Measurements from ENCODE around the gene ATP2A3.

ATP2A3 gene

DNA sequence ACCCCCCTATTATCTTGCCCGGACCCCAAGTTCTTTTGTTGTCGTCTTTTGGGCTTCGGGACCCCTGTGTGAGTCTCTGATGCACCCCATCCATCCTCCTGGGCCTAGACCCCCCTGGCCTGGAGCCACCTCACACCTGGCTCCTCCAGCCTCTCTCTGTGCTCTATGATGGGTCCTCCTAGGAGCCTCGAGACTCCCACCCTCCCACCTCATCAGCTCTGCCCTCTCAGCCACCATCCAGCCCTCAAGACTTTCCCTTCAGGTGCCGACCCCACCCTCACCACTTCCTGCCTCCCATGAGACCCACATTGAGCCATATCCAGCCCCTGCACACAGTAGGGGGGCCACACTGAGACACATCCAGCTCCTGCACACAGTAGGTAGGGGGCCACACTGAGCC, 8.7 kb upstream of the ATP2A3 start:
- DNase-seq (ENCODE audit: low spot score), result no peak

DNA sequence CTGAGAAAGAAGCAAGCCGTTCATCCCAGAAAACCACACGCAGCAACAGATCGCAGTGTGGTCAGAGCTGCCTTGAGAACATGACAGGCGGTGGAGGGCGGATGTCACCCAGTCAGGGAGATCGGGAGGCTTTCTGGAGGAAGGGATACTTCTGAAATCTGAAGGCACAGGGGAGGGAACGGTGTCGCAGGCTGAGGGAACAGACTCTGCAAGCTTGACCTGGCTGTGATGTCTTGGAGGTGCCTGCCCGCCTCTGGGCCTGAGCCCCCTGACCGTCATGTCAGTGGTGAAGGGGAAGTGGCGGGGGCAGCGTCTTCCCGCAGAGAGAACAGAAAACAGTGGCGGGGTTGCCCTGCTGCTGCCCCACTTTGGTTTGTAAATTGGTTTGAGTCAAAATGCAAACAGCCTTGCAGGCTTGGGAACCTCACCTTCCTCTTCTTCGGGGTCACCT, 8.1 kb upstream of the ATP2A3 start:
- no peak for DNase-seq (ENCODE audit: low spot score)

DNA sequence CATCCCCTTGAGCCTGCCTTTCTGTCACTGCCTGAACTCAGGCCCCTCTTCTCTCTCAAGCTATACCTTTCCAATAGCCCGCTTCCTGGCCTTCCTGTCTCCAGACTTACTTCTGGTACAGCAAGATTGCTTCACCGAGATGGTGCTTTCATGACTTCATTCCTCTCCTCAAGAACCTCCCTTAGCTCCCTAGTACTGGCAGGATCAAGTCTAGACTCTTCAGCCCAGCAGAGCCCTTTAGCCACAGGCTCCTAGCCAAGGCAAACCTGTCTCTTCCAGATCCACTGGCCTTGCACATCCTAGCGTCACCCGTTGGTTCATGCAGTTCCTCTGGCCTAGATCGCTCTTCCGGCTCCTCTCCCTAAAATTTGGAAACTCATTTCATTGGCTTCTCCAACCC, 6.4 kb upstream of the ATP2A3 start:
- no peak for DNase-seq (ENCODE audit: low spot score)

DNA sequence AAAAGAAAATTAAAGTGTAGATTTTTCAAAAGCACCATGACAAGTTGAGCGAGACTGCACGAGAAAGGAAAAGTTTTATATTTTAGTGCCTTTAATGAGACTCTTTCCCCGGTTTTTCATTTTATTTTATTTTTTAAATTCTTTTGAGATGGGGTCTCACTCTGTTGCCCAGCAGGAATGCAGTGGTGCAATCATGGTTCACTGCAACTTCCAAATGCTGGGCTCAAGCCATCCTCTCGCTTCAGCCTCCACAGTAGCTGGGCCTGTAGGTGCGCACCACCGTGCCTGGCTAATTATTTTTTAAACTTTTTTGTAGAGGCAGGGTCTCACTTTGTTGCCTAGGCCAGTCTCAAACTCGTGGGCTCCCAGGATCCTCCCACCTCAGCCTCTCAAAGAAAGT, 5.7 kb upstream of the ATP2A3 start:
- DNase-seq (ENCODE audit: low spot score), result no peak

DNA sequence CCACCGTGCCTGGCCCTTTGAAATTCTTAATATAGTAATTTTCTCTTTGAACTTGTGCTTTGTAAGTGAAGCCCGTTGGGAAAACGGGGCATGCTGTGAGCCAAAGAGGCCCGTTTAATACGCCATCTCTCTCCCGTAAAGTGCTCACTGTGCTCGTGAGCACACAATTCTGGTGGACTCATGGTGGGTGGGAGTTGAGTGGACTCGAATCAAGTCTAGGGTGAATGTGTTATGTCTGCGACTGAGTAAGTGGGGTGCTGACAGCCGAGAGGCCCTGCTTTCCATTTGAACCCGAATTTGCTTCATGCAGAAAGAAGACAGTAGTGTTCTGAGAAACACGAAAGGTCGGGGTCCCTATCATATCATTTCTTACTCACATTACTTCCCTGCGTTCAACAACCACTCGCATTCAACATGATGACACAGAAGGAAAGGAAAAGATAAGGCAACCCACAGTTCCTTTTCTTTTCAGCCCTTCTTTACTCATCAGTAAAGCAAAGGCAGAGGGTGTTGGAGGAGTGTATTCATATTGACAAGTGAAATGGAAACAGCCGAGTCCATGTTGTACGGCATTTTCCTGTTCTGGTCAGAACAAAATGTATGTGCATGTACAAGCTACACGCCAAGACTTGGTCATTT, 4.8 kb upstream of the ATP2A3 start:
- no peak for DNase-seq (ENCODE audit: low spot score)

DNA sequence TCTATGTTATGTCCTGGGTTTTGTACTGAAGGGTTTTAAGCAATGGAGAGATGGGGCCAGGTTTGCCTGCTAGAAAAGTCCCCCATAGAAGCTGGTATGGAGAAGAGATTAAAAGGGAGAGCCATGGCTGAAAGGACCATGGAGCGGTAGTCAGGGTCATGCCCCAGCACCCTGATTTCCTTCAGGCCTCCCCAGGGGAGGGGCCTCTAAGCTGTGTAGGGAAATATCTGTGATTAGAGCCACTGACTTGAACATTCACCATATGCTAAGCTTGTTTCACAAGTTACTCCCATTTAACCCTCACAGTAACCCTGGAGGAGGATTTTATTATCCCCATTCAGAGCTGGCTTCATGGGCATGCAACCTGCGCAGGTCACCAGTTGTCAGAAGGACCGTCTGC, 3.8 kb upstream of the ATP2A3 start:
- no peak for DNase-seq (ENCODE audit: low spot score)

DNA sequence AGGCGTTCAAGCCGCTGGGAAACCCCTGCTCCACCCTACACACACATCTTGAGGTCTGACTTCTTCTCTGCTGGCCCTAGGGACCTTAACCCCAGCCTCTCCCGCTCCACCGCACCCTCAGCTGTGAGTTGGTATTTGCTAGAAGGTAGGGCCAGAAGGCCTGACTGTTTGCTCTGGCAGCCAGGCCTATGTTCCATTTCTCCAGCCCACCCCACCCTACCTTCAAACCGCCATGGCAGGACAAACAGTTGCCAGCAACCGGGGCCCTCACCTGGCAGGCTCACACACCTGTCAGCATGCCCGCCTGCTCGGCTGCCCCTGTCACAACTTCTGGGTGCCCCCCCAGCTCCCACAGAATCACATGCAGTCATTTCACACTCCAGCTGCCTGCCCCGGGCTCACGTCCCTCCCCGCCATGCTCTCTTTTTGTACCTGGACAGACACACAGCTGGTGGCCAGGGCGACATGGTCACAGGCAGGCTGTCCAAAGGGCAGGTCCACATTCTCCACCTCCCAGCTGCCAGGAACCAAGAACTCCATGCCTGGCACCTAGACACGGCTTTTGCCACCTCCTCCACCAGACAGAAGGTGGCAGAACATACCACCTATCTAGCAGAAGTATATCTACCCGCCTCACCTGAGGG, 2.6 kb upstream of the ATP2A3 start:
- no peak for DNase-seq (ENCODE audit: low spot score)

DNA sequence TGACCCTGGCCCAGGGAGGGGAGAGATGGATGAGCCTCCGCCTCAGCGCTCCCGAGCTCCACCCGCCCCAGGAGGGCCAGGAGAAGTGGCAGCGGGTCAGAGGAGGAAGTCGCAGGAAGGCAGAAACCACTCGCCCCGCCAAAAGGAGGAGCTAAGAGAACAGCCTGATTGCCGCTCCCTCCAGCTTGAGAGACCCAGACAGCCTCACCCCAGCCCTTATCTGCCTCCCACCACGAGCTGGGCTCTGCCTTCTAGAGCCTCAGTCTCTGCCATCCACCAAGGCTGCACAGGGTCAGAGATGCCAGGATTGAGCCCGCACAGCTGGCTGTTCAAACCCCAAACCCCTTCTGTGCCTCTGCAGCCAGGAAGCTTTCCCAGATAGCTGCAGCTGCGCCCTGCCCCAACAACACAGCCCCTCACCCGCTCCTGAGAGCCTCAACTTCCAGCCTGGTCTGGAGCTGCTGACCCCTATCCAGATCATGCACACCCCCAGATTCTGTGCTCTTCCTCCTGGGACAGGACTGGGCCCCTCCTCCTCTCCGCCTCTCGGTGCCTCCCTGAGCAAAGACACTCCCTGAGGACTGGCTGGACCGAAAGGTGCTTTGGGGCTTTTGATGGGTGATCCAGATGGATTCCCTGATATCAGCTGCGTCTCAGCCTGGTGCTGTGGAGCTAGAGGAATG, 1.0 kb upstream of the ATP2A3 start:
- DNase-seq (ENCODE audit: low spot score), result no peak

DNA sequence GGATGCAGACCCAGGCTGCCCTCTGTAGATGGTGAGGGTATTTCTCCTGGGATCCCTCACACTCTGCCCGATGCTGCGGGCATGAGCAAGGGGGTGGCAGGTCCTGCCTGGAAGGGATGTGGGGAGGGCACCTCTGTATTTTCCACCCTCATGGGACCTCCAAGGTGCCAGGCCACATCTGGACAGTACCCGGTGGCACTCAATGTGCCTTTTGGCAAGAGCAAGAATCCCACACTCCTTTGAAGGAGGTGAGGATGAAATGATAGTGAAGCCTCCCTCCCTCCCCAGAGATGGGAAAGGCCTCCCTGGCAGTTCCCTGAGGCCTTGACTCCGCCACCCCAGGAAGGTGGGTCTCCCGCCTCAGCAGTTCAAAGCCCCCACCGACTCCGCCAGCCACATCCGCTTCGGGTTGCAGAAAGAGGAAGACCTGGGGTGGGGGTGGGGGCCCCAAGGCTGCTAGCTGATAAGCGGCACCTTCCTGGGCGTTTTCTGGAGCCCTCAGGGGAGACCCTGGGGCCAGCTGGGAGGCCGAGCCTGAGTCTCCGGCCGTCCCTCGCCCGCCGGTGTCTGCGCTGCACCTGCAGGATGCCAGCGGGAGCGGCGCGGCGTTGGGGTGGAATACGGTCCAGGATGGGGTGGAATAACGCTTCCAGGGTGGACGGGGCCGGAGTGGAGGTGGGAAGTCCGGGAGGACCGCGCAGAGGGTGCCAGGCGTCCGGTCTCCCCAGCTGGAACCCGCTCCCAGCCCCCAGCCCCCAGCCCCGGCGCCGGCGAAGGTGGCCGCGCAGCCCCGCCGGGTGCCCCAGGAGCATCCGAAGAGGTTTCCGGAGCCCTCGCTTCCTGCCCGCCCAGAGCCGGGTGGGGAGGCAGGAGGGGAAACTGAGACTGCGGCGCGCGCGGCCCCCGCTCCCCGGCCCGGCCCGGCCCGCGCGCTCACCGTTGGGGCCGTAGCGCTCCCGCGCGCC, 718 bp downstream of the ATP2A3 start:
- DNase-seq (ENCODE audit: low spot score), result no peak

DNA sequence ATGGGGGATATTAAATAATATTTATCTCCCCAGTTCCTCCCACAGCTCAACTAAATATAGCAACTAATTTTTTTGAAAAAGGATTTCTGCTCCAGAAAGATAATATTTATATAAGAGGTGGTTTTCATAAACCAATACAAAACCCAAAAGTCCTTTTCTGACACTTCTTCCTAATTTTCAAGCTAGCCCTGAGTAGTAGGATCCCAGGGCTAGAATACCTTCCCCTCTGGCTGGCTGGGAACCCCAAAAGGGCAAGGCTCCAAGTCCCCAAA, 1.3 kb downstream of the ATP2A3 start:
- DNase-seq (ENCODE audit: low spot score), result no peak

DNA sequence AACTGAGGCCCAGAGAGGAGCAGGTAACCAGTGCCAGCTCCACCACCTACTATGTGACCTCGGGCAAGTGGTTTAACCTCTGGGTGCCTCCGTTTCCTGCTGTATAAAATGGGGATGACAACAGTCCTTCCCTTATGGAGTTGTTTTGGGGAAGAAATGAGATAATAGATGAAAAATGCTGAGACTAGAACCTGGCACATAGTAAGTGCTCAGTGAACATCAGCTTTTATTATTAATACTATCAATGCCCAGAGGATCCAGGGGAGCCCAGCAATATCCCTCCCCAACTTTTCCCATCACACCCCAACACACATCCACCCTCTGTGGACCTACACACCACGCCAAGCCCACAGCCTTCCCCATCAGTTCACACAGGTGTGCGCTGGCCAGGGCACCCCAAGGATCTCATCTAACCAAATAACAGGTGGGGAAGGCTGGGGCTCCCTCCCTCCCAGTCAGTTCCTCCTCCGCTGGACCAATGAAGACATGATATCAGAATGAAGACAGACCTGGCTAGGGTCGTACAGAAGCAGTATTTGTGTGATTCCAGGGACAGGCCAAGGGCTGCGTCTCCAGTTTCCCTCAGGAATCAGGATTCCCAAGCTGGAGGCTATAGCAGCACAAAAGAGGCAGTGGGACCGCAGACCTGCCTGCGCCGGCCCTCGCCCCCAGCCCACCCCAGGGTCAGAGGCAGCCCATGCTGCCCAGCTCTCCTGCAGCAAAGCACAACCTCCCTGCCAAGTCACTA, 1.8 kb downstream of the ATP2A3 start:
- DNase-seq (ENCODE audit: low spot score), result no peak

DNA sequence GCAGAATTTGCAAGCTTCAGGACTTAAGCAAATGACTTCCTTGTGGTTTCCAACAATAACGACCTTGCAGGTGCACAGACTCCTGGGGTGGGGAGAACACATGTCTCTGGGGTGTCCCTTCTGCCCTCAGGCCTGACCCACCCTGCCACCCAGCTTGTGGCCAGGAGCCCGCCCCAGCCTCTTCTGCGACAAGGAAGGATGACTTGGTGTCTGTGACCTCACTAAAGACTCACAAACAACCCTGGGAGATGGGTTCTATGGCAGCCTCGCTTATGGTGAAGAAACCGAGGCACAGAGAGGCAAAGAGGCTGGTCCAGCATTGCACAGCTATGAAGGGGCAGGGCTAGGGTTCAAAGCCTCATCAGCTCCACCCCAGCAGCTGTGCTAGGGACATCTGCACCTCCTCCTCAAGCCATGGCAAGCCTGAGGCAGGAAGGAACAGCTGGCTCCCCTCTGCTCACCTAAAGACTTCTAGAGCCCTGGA, 2.6 kb downstream of the ATP2A3 start:
- DNase-seq (ENCODE audit: low spot score), result no peak

DNA sequence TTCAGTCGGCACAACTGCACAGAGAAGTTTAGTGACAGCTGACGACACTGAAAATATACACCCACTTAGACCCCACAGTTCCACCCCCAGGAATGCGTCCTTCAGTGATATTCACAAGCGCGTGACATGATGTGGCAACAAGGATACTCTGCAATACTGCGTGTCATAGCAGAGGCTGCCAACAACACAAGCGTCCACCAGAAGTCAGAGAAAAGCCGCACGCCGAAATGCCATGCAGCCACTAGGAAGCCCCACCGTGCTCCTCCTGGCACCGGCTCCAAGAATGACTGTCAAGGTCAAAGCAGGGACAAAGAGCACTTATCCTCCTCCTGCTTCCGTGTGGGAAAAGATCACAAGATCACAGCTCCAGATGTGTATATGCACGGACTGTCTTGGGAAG, 3.5 kb downstream of the ATP2A3 start:
- DNase-seq (ENCODE audit: low spot score), result no peak

DNA sequence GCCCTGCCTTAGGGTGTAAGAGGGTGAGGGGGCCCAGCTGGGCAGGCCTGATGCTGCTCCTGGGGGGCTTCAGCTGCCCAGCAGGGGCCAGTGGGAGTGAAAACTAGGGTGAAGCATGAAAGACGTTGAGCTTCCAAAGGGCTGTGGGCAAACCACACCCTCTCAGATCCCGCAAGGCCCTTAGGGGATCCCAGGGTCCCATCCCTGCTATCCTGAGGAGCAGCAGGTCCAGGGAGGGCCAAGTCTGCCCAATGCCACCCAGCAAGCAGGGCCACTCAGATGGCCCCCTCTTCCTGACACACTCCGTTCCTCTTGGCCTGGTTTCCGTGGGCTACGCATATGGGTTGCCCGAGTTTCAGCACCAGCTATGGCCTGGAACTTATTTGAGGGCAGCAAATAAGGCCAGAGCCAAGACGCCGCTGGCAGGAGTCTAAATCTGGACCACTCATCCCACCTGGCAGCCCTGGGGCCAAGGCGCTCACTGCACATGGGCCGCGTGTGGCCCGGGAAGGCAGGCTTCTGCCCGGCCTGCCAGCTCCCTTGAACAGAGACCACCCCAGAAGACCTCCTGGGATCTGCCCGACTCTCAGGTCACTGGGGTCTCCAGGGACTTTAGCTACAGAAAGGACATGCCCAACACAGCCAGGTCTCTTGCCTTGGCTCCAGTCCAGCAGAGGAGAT, 4.2 kb downstream of the ATP2A3 start:
- DNase-seq (ENCODE audit: low spot score), result no peak

DNA sequence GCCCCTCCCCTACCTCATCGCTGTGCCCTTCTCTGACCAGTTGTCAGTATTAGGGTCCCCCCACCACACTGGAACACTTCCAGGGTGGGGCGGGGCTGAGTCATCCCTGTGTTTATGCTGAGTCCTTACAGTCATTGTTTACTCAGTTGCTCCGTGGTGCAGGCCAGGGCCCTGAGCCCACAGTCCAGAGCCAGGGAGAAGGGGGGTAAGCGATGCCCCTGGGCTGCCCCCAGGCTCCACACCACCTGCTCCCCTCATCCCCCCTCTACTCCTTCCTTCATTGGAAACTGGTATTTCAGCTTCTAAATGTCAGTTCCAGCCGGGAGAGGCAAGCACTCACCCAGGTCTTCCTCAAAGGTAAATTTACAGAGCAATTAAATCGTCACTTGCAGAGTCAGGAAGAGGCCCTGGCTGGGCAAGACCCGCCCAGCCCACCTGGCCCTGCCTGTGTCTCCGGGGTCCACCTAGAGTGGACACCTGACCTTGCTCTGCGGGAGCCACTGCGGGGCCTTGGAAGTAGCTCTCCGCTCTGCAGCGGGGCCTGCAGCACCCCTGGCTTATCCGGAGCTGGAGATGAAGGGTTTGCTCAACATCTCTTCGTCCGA, 4.8 kb downstream of the ATP2A3 start:
- no peak for DNase-seq (ENCODE audit: low spot score)

DNA sequence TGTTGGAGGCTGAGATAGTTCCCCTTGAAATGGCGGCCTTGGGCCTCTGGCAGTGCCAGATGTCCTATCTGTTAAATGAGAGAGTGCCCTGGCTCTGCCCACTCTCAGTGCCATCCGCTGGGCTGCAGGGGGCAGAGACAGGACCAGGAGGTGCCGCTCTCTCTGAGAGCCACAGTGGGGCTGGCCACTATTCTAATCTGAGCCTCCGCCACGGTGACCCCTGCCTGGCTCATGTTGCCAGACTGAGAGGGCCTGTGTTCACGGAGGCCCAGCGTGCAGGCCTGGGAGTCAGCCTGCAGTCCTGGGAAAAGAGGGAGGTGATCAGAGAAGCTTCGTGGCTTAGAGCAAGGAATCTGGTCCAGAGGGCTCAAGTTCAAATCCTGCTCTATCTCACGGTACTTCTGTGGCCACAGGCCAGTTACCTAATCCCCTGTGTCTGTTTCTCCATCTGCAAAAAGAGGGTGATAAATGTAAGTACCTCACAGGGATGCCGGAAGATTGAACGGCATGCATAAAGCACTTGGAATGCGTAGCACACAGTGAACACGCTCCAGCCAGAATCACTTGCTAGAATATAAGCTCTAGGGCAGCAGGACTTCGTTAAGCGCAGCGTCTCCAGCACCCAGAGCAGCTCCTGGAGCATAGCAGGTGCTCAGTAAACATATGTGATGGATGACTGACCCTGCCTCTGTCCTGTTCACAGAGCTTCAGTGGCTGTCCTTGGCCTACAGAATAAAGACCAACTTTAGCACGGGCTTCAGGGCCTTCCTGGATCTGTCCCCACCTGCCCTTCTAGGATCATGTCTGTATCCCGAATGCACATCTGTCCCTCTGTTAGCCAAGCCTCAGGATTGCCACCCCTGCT, 6.3 kb downstream of the ATP2A3 start:
- no peak for DNase-seq (ENCODE audit: low spot score)

DNA sequence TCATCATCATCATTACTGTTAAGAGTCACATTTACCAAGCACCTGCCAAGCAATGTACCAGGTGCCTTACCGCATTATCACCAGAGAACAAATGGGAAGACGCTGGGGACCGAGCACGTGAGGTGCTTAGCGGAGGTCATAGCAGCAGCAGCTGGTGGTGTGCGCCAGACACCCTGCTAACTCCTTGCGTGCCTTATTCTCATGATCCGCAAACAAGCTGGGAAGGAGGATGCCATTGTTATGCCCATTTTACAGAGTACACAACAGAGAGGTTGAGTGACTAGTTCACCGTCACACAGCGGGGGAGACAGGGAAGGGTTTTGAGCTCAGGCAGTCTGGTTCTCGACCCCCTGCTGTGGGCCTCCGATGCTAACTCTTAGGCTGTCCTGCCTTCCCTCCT, 7.3 kb downstream of the ATP2A3 start:
- DNase-seq (ENCODE audit: low spot score), result no peak

DNA sequence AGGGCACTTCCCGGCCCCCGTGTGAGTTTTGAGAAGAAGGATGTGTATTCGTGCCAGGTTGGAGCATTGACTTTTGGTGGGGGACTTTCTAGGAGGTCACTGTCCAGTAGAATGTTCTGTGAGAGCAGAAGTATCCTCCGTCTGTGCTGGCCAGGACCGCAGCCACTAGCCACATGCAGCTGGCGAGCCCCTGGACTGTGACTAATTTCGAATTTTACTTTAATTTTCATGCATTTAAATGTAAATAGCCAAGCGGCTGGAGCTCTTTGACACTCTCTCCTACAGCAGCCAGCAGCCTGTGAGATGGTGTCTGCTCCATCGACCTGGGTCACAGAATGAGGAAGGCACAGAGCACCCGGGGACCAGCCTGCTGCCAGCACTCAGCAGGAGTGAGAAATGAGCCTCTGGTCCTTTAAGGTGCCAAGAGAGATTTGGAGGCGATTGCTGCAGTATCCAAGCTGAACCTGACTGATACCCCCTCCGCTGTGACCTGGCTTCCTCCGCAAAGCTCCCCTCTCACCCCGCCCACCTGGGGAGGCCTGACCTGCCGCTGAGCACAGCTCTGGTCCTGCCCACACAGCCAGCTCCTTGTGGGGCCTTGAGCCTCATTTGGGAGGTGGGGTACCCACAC, 7.8 kb downstream of the ATP2A3 start:
- no peak for DNase-seq (ENCODE audit: low spot score)

DNA sequence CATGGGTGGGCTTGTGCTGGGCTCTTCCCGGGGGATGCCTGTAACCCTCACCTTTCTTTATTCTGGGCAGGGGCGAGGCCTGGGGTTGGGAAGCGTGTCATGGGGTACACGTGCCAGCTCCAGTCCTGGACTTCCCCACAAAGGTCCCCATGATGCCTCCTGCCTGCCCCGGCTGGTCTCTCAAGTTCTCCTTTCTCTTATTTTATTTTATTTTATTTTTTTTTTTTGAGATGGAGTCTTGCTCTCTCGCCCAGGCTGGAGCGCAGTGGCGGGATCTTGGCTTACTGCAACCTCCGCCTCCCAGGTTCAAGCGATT, 8.6 kb downstream of the ATP2A3 start:
- DNase-seq (ENCODE audit: low spot score), result no peak
